Measurements from ENCODE around the gene GRAP2.
A peak's percentile ranks its signal among the peaks of the same experiment; 100 is the strongest.
"Not testable (repeated sequence)": the region's sequence is repeated elsewhere in the genome, so short reads cannot be mapped to it uniquely, and the experiment has no call there.

GRAP2 gene

GRCh38 chr22:39970742-39971141 is 69.9 kb downstream of the GRAP2 start:
- DNase-seq: no peak

DNA sequence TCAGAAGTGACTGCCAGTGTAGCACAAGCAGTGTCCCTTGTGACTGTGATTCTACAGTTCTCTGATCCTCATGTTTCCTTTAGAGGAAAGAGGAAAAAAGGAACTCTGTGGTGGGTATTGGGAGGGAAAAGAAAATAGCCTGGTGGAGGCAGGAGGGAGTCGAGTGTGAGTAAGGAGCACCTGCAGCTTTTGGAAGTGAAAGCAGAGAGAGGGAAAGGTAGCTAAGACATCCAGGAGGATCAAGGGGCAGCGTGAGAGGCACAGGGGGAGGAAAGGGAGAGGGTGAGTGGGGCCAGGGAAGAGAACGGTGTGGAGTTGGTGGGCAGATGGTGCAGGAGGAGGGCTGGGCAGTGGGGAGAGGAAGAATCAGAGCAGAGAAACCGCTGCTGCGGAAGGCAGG is 71.8 kb downstream of the GRAP2 start:
- no peak for DNase-seq

GRCh38 chr22:39973656-39974055 is 72.8 kb downstream of the GRAP2 start:
- no peak for DNase-seq

DNA sequence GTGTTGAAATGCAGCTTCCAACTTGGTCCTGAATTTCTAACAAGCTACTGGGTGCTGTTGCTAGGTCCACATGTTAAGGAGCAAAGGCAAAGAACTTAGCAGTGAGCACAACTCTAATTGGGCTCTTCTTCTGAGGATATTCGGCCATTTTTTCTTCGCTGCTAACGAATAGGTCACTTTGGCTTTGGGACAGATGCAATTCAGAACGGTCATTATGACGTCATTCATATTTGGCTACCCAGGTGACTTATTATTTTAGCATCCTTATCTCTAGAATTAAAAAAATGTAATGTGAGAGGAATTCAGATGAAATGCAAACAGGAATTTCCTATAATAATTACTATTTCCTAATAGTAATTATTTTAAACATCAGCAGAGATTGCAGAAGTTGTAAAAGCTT is 73.2 kb downstream of the GRAP2 start:
- no peak for DNase-seq

DNA sequence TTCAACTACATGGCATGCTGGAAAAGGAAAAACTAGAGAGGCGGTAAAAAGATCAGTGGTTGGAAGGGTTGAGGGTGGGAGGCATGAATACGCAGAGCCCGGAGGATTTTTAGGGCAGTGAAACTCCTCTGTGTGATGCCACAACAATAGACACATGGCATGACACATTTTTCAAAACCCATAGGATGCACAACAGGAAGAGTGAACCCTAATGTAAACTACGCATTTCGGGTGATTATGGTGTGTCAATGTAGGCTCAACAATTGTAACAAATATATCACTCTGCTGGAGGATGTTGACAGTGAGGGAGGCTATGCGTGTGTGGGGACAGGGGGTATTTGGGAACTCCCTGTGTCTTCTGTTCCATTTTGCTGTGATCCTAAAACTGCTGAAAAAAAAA is 78.2 kb downstream of the GRAP2 start:
- no peak for DNase-seq

DNA sequence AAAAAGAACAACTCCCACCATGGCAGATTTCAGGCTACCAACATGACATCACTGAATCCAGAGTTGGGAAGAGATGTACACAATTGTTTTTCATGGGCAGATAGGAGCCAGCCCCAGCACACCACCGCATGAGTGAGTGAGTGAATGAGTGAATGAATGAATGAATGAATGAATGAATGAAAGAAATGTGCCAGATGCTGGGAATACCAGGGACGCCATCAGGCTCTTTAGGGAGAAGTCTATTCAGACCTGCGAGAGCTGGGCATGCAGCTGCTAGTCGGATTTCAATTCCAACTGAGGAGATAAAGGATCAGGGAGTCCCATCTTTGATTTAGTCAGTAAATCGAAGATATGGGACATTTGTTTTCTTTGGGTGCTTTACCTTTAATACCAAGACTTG is 78.6 kb downstream of the GRAP2 start:
- DNase-seq: no peak

DNA sequence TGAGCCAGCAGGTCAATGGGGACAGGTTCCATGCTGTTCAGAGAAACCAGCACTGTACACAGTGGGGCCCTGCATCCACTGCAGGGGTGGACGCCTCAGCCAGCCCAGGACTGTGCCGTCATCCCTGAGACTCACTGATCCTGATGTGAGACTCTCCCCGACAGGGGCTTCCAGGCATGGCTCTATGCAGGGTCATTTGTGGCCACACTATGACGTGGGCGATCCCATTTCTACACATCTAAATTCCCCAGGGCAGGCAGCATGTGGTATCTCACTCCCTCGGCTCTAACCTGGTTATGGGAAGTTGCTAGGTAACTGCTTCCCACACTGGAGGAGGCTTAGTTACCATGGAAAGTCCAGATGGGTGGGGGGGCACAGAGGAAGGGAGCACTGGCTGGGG is 79.7 kb downstream of the GRAP2 start:
- DNase-seq: no peak

DNA sequence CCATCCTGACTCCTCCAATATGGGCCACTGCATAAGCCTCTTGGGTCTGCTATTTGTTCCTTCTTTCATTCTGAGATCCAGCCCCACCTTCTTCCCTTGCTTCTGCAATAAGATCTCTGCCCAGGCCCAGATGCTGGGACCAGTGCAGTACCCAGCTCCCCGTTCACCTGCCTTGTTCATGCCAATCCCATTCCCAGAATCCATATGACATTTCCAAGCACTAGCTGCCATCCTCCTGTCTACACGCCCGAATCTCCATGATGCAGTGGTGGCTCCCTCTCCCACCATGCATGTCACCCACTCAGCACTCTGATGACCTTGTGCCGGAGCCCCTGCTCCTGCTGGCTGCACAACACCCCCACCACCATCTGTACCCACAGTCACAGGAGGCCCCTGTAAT is 82.5 kb downstream of the GRAP2 start:
- DNase-seq: no peak

DNA sequence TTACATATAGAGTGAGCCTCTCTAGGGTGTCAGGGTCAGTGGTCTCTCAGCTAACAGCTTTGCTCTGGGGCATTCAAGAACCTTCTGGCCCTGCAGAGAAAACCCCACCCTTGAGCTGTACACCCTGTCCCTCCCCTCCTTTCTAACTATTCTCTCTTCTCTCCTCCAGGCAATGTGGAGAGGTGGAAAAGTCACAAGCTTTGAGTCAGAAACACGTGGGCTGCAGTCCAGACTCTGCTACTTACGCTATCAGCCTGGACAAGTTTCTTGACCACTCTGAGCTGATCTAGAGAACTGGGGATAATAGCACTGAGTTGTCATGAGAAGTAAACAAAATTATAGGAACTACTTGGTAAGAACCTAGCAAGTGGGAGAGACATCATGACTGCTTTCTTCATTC is 83.1 kb downstream of the GRAP2 start:
- no peak for DNase-seq

GRCh38 chr22:39984746-39985145 is 83.9 kb downstream of the GRAP2 start:
- DNase-seq: no peak

GRCh38 chr22:39985383-39986035 is 84.6 kb downstream of the GRAP2 start:
- DNase-seq: no peak

- DNase-seq: no peak
Measured at GRCh38 chr22:39988386-39989114, 87.7 kb downstream of the GRAP2 start.

GRCh38 chr22:39989633-39990032 is 88.7 kb downstream of the GRAP2 start:
- no peak for DNase-seq

- no peak for DNase-seq
Measured at GRCh38 chr22:39990686-39991085, 89.8 kb downstream of the GRAP2 start.

DNA sequence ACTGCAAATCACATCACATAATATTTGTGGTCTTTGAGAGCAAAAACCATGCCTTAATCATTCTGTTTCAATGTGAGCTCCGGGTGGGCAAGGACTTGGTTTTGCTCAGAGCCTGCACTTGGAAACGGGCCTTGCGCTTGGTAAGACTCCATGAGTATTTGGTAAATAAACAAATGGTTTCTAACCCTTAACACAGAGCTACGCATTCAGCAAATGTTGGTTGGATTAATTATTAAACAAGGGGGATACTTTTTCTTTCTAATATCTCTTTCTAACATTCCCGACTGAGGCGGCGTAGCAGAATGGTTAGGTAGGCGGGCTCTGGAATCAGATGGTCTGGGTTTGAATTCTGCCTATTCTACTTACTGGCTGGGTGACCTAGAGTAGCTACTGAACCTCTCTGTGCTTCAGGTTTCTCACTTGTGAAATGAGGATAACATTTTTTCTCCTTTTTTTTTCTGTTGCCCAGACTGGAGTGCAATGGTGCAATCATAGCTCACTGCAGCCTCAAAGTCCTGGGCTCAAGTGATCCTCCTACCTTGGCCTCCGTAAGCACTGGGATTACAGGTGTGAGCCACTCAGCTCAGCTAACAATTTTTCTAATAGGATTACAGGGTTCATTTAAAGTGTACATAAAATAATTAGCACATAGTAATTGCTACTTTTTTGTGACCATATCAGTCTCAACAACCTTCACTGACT is 90.4 kb downstream of the GRAP2 start:
- DNase-seq: no peak

- no peak for DNase-seq
Measured at GRCh38 chr22:39992088-39992826, 91.4 kb downstream of the GRAP2 start.

DNA sequence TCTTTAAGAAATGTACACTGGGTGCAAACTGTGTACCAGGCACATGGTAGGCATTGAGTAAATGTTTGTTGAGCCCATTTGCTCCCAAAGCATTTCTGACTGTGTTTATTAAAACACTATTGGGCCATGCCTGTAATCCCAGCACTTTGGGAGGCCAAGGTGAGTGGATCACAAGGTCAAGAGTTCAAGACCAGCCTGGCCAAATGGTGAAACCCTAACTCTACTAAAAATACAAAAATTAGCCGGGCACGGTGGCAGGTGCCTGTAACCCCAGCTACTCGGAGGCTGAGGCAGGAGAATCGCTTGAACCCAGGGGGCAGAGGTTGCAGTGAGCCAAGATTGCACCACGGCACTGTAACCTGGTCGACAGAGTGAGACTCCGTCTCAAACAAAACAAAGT is 92.0 kb downstream of the GRAP2 start:
- DNase-seq: not testable (repeated sequence)

DNA sequence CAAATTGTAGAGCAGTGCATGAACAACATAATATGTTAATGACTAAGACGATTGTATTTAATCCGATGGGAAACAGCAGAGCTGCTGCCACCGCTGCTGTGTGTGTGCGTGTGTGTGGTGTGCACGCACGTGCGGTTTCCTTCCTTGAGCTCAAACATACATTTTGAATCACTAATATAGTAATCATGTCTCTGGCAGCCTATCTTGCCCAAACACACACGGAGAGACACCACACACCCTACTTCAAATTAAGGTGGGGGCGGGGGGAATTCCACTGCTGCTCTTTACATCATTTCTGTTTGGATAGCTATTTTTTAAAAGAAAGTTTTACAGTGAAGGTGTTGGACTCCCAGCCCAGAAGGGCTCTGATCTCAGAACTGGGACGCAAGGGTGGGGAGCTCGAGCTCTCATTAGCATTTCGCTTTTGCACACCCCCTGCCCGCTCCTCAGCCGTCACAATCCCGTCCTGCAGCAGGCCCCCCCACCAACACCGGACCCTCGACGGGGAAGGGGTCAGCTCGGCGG is 93.2 kb downstream of the GRAP2 start:
- no peak for DNase-seq

DNA sequence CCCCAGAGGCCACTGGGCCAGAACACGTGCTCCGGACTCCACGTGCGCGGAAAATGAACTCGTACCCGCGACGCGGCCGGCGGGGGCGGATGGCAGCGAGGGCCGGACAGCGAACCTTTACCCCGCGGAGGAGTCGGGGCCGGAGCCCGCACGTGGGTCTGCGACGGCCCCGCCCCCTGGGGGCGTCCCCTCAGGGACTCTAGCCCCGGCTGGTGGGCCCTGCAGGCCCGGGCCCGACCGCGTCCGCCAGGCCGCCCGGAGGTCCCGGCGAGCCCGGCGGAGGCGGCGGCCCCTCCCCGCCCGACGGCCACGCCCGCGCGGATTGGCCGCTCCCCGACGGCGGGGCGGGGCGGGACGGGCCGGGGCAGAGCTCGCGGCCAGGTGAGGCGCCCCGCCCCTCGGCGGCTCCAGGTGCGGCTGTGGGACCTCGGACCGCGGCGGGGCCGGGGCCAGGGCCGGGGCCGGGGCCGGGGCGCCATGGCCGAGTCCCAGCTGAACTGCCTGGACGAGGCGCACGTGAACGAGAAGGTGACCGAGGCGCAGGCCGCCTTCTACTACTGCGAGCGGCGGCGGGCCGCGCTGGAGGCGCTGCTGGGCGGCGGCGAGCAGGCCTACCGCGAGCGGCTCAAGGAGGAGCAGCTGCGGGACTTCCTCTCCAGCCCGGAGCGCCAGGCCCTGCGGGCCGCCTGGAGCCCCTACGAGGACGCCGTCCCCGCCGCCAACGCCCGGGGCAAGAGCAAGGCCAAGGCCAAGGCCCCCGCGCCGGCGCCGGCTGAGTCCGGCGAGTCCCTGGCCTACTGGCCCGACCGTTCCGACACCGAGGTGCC is 93.9 kb downstream of the GRAP2 start, which contains the start of gene FAM83F:
FAM83F (plus strand) TSS at position 389 of the 827 bp plus-strand sequence; CDS start at position 478, 89 bp downstream.
- peak; percentile 39 for DNase-seq

DNA sequence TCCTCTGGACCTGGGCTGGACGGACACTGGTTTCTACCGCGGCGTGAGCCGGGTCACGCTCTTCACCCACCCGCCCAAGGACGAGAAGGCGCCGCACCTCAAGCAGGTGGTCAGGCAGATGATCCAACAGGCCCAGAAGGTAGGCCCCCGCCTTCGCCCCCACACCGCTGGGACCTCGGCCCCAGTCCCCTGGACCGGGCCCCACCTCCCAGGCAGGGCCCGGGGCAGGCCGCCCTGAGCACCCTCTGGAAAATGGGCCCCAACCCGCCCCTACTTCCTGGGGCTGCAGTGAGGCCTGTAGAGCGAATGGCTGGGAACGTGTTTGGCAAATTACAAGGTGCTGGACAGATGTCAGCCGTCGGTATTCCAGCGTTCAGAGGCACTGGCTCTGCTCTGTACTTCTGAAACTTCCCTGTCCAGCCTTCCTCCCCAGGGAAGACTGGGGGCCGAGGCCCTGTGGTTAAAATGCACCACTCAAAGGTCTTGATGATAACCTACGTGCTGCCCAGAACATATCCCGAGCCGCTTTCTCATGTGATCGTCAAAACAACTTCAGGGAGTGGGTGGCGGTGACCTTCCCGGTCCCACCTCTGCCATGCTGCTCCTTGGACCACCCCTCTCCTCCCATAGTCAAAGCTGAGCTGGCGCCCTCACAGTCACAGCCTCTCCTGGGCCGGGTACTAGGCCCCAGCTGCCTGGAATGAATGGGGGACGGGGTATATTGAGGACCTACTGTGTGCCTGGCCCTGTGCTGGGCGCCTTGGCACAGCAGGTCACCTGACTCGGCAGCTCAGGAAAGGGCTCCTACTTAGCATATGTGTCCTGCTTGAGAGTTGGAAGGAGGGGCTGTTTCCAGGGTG is 94.7 kb downstream of the GRAP2 start:
- DNase-seq: no peak

GRCh38 chr22:39996732-39997131 is 95.8 kb downstream of the GRAP2 start:
- no peak for DNase-seq
